ENCODE data around the gene GALNT4.

GALNT4 gene

GRCh38 chr12:89490922-89491321 is 33.7 kb downstream of the GALNT4 start:
- no peak for DNase-seq

- DNase-seq, result no peak
Observed at GRCh38 chr12:89486264-89486663, 38.3 kb downstream of the GALNT4 start.

- DNase-seq, result no peak
Observed at GRCh38 chr12:89484470-89484869, 40.1 kb downstream of the GALNT4 start.

- no peak for DNase-seq
Observed at GRCh38 chr12:89481213-89481914, 43.2 kb downstream of the GALNT4 start.

- DNase-seq, result no peak
Observed at GRCh38 chr12:89479982-89480381, 44.6 kb downstream of the GALNT4 start.

- DNase-seq, result no peak
Observed at GRCh38 chr12:89477633-89478279, 46.8 kb downstream of the GALNT4 start.

- DNase-seq, result no peak
Observed at GRCh38 chr12:89476904-89477595, 47.5 kb downstream of the GALNT4 start.

GRCh38 chr12:89476232-89476631 is 48.4 kb downstream of the GALNT4 start:
- DNase-seq, result no peak

GRCh38 chr12:89475203-89475990 is 49.2 kb downstream of the GALNT4 start:
- no peak for DNase-seq

GRCh38 chr12:89474615-89475014 is 50.0 kb downstream of the GALNT4 start:
- no peak for DNase-seq

Measured in NCI-H1694 (cell line).